ENCODE measurements around the gene NXPH4. TPM values are rescaled to one million over a fixed set of nuclear protein-coding genes. Genes with fewer than 3 reads are reported as not detected.

Gene NXPH4
- total RNA-seq, 1 experiment from 2014 or later: 20.3 TPM

DNA sequence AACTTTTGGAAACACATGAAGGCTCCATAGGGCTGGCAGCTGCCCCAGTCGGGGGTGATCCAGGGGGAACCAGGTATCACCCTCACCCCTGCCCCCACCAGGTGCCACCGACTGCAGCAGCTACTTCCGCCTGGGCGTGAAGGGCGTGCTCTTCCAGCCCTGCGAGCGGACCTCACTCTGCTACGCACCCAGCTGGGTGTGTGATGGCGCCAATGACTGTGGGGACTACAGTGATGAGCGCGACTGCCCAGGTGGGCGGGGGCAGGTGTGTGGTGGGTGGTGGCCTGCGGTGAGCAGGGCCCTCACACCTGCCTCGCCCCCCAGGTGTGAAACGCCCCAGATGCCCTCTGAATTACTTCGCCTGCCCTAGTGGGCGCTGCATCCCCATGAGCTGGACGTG, 22.3 kb upstream of the NXPH4 start:
- Histone ChIP-seq H3K79me2 (ENCODE audit: low read depth) (no peaks in the 10 kb centered on the region), H3K4me2 (no peak overlapping the region), H4K20me1 (ENCODE audit: insufficient read depth) (no peaks in the 10 kb centered on the region), H3K9me2 (ENCODE audit: insufficient read depth) (no peaks in the 10 kb centered on the region), H3K4me1 (replicated peaks; ENCODE audit: insufficient read depth) (no peaks in the 10 kb centered on the region), H2AFZ (no peak overlapping the region), H3K27ac (no peak overlapping the region), H3K36me3 (ENCODE audit: low read depth) (no peaks in the 10 kb centered on the region), H3K9me3 (ENCODE audit: insufficient read depth, low read depth) (no peaks in the 10 kb centered on the region), H3F3A (ENCODE audit: insufficient read depth, low read depth) (no peaks in the 10 kb centered on the region), H3K27me3 (ENCODE audit: insufficient read depth, low read depth) (no peaks in the 10 kb centered on the region), H3K4me3 (no peak overlapping the region)
- intact Hi-C loops (cut with micrococcal nuclease; ENCODE audit: unreplicated experiment): no loop called here
- POLR2A ChIA-PET (ENCODE audit: unreplicated experiment): interaction anchor here (0.6 kb wide), 1 partner anchor 173 kb away, joined by 16 read pairs; no protein-coding TSS in a partner anchor
- CTCF ChIA-PET: no interaction called here
- no TSS peak for BruUV-seq (replicated peaks)
- TF ChIP-seq, protein P1, sequence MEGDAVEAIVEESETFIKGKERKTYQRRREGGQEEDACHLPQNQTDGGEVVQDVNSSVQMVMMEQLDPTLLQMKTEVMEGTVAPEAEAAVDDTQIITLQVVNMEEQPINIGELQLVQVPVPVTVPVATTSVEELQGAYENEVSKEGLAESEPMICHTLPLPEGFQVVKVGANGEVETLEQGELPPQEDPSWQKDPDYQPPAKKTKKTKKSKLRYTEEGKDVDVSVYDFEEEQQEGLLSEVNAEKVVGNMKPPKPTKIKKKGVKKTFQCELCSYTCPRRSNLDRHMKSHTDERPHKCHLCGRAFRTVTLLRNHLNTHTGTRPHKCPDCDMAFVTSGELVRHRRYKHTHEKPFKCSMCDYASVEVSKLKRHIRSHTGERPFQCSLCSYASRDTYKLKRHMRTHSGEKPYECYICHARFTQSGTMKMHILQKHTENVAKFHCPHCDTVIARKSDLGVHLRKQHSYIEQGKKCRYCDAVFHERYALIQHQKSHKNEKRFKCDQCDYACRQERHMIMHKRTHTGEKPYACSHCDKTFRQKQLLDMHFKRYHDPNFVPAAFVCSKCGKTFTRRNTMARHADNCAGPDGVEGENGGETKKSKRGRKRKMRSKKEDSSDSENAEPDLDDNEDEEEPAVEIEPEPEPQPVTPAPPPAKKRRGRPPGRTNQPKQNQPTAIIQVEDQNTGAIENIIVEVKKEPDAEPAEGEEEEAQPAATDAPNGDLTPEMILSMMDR (conservative IDR thresholded peaks at IDR 0.05): no peak
- TF ChIP-seq EZH2 (IDR thresholded peaks at IDR 0.05; ENCODE audit: low read depth): no peak
- DNase-seq: no peak

DNA sequence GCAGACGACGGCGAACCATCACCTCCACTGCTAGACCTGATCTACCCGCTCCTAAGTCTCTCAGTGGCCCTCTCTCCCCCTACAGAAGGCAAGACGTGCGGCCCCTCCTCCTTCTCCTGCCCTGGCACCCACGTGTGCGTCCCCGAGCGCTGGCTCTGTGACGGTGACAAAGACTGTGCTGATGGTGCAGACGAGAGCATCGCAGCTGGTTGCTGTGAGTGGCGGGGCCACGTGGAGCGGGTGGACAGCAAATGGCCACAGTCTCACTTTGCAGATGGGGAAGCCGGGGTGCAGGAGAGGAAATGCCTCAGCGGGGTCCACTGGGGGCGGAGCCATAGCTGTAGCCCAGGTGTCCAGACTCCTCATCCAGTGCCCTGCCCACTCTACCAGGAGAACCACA, 21.4 kb upstream of the NXPH4 start:
- Histone ChIP-seq H3K27ac (no peak overlapping the region), H3K9me3 (ENCODE audit: insufficient read depth, low read depth) (no peaks in the 10 kb centered on the region), H3K4me2 (no peak overlapping the region), H3K4me1 (replicated peaks; ENCODE audit: insufficient read depth) (no peaks in the 10 kb centered on the region), H3K9me2 (ENCODE audit: insufficient read depth) (no peaks in the 10 kb centered on the region), H3K27me3 (ENCODE audit: insufficient read depth, low read depth) (no peaks in the 10 kb centered on the region), H3K36me3 (ENCODE audit: low read depth) (no peaks in the 10 kb centered on the region), H2AFZ (no peak overlapping the region), H3K79me2 (ENCODE audit: low read depth) (no peaks in the 10 kb centered on the region), H3F3A (ENCODE audit: insufficient read depth, low read depth) (no peaks in the 10 kb centered on the region), H3K4me3 (no peak overlapping the region), H4K20me1 (ENCODE audit: insufficient read depth) (no peaks in the 10 kb centered on the region)
- intact Hi-C loops (cut with micrococcal nuclease; ENCODE audit: unreplicated experiment): no loop called here
- CTCF ChIA-PET: no interaction called here
- POLR2A ChIA-PET (ENCODE audit: unreplicated experiment): no interaction called here
- BruUV-seq (replicated peaks): no TSS peak
- DNase-seq: no peak
- TF ChIP-seq, protein P1 (conservative IDR thresholded peaks at IDR 0.05): no peak
- TF ChIP-seq EZH2 (IDR thresholded peaks at IDR 0.05; ENCODE audit: low read depth): no peak

DNA sequence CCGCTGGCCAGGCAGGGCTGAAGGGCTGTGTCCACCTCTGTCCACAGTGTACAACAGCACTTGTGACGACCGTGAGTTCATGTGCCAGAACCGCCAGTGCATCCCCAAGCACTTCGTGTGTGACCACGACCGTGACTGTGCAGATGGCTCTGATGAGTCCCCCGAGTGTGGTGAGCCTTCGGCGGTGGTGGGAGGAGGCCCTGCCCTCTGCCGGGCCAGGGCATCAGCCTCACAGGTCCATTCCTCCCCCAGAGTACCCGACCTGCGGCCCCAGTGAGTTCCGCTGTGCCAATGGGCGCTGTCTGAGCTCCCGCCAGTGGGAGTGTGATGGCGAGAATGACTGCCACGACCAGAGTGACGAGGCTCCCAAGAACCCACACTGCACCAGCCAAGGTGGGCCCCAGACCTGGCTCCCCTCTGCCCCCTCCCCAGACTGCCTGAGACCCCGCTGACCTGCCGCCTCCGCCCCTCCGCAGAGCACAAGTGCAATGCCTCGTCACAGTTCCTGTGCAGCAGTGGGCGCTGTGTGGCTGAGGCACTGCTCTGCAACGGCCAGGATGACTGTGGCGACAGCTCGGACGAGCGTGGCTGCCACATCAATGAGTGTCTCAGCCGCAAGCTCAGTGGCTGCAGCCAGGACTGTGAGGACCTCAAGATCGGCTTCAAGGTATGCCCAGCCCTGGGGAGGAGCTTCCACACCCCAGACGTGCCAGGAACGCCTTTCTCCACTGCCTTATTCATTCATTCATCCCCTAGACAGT, 20.8 kb upstream of the NXPH4 start:
- H2AFZ ChIP-seq: no peak overlapping the region
- H4K20me1 ChIP-seq (ENCODE audit: insufficient read depth): no peaks in the 10 kb centered on the region
- no peak for DNase-seq
- BruUV-seq (replicated peaks): no TSS peak
- H3K4me2 ChIP-seq: no peak overlapping the region
- no peaks in the 10 kb centered on the region for H3F3A ChIP-seq (ENCODE audit: insufficient read depth, low read depth)
- H3K9me3 ChIP-seq (ENCODE audit: insufficient read depth, low read depth): no peaks in the 10 kb centered on the region
- TF ChIP-seq, protein P1 (conservative IDR thresholded peaks at IDR 0.05): no peak
- no peak for TF ChIP-seq EZH2 (IDR thresholded peaks at IDR 0.05; ENCODE audit: low read depth)
- intact Hi-C loops (cut with micrococcal nuclease; ENCODE audit: unreplicated experiment): no loop called here
- ChIA-PET CTCF (interaction anchor here (0.6 kb wide), 1 partner anchor 42 kb away, joined by 6 read pairs; no protein-coding TSS in a partner anchor), POLR2A (ENCODE audit: unreplicated experiment) (no interaction called here)
- no peaks in the 10 kb centered on the region for H3K36me3 ChIP-seq (ENCODE audit: low read depth)
- H3K27ac ChIP-seq: no peak overlapping the region
- no peaks in the 10 kb centered on the region for H3K79me2 ChIP-seq (ENCODE audit: low read depth)
- H3K9me2 ChIP-seq (ENCODE audit: insufficient read depth): no peaks in the 10 kb centered on the region
- H3K4me3 ChIP-seq: no peak overlapping the region
- no peaks in the 10 kb centered on the region for H3K27me3 ChIP-seq (ENCODE audit: insufficient read depth, low read depth)
- no peaks in the 10 kb centered on the region for H3K4me1 ChIP-seq (replicated peaks; ENCODE audit: insufficient read depth)

All from PC-9 (cell line).